Ovary (tissue), 10 donors: ENCODE results near the gene B3GALNT1. TPM values are rescaled to one million over a fixed set of nuclear protein-coding genes. Genes with fewer than 3 reads are reported as not detected.

ENCODE experiments used
- DNase-seq, 5 donors: peaks; one replicate each; pipeline ENCODE4 v3.0.0-alpha.2; 2019 to 2020
- H3K27ac ChIP-seq, 2 donors: fragments of 200-600 bp; one replicate each; pipeline versions ENCODE4 v1.5.1 to v1.8.0; 2019 to 2022
- H3K27me3 ChIP-seq: fragments of 200-600 bp; one replicate; pipeline ENCODE4 v1.8.0; 2022
- H3K36me3 ChIP-seq: fragments of 200-600 bp; sonication (generic); one replicate; pipeline ENCODE4 v1.5.1; 2019
- H3K4me1 ChIP-seq: one replicate; pipeline ENCODE4 v1.8.1; 2013; ENCODE audit warnings: mild to moderate bottlenecking, moderate library complexity; ENCODE audit not compliant: insufficient read depth
- H3K4me3 ChIP-seq: fragments of 200-600 bp; sonication (generic); one replicate; pipeline ENCODE4 v1.5.1; 2017
- H3K9me3 ChIP-seq, 2 donors: fragments of 200-600 bp in 1 of 2; sonication (generic) in 1 of 2; one replicate each; pipeline versions ENCODE4 v1.5.1 to v1.8.1; 2013 to 2019; ENCODE audit warnings: mild to moderate bottlenecking in 1 of 2, moderate library complexity in 1 of 2
- EP300 ChIP-seq: sonication (generic); formaldehyde crosslinking; IDR thresholded peaks from one replicate; pipeline ENCODE4 v1.6.1; 2017; ENCODE audit warnings: antibody characterized with exemption
- POLR2A ChIP-seq: fragments of 450-650 bp; IDR thresholded peaks from one replicate; pipeline ENCODE4 v1.6.1; 2017; ENCODE audit warnings: antibody characterized with exemption, mild to moderate bottlenecking, moderate library complexity
- WGBS, 3 donors: extraction: QIAGEN DNeasy Blood & Tissue Kit in 1 of 3; methylation state at CpG; one replicate each; pipeline versions ENCODE4 v1.1.5 to v1.1.7; 2013 to 2017; 5-methylcytosine and 5-hydroxymethylcytosine counted together
- intact Hi-C, 4 donors: fragments of 100-400 bp; cut with DNase I; formaldehyde crosslinking; loops; one replicate each; pipeline versions ENCODE4 v1.11.0 to v1.15.1; 2022 to 2023
- long read RNA-seq, 3 donors: library from polyadenylated mRNA in 2 of 3; unstranded in 2 of 3; transcript quantifications; one replicate each; pipeline ENCODE4 v2.0.0 and lab custom pipeline, GENCODE V29; 2021 to 2026
- polyA plus RNA-seq, 2 donors: library from polyadenylated mRNA; stranded (reverse); fragments of 200-250 nt in 1 of 2; fragments of 350-450 nt in 1 of 2; fragmentation: Illumina TruSeq in 1 of 2; extraction: RNeasy Lipid Tissue Mini Kit (QIAGEN cat#74804) in 1 of 2; gene quantifications; one replicate each; pipeline ENCODE4 v1.2.3, GENCODE V29; 2013 to 2014
- total RNA-seq, 7 donors: library from RNA; depleted of rRNA in 2 of 7; stranded (reverse); fragments of >200 nt in 2 of 7; fragmentation: NEBNext Ultra II Directional in 3 of 7; extraction: Animal tissue kit (Norgen Biotek cat#: 25700) in 3 of 7; gene quantifications; one replicate each; pipeline versions ENCODE4 v1.1.0 to v1.2.4, GENCODE V29; 2016 to 2023
- TF ChIP-seq, protein P1 (sequence below), 3 donors: fragments of 450-650 bp in 2 of 3; fragments of 200-600 bp in 1 of 3; IDR thresholded peaks; one replicate each; pipeline versions ENCODE4 v1.5.1 to v1.8.0; 2016 to 2022; ENCODE audit warnings: antibody characterized with exemption in 3 of 3, mild to moderate bottlenecking in 1 of 3
- donor health status: DM: no; HTN: no; CAD: no; lungs with moderate emphysema.
- donor health status: DM: no; HTN: no; CAD: no.
- donor health status: Bipolar disorder and iron deficiency.
- donor health status: DM: yes; HTN: yes; CAD: no.
- donor health status: DM: no; HTN: no; CAD: no.
- donor health status: DM: yes; HTN: yes; CAD: no.

B3GALNT1 gene, protein sequence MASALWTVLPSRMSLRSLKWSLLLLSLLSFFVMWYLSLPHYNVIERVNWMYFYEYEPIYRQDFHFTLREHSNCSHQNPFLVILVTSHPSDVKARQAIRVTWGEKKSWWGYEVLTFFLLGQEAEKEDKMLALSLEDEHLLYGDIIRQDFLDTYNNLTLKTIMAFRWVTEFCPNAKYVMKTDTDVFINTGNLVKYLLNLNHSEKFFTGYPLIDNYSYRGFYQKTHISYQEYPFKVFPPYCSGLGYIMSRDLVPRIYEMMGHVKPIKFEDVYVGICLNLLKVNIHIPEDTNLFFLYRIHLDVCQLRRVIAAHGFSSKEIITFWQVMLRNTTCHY
- total RNA-seq (10 to 100 TPM in 6 of 7 donors, 1 to 10 TPM in 1; 6.4 to 31.0 (median 18.4) TPM), polyA plus RNA-seq (10 to 100 TPM; 11.6 to 18.2 TPM)
- long read RNA-seq, donor 1, transcript B3GALNT1-201 (5 exons, 3,313 nt): major isoform, 16 of 36 reads
- long read RNA-seq, donor 1, partial matches to known transcripts: 1 of 36 reads
- long read RNA-seq, donor 1, other reads (novel, unspliced or antisense): 12 of 36 reads
- long read RNA-seq, donor 2, transcript B3GALNT1-201 (5 exons, 3,313 nt): major isoform, 6 of 9 reads
- long read RNA-seq, donor 2, partial matches to known transcripts: 0 of 9 reads
- long read RNA-seq, donor 2, other reads (novel, unspliced or antisense): 0 of 9 reads
- long read RNA-seq, donor 3, transcript B3GALNT1-201 (5 exons, 3,313 nt): major isoform, 27 of 47 reads
- long read RNA-seq, donor 3, transcript B3GALNT1-202 (4 exons, 3,221 nt): minor isoform, 5 of 47 reads
- long read RNA-seq, donor 3, partial matches to known transcripts: 1 of 47 reads
- long read RNA-seq, donor 3, other reads (novel, unspliced or antisense): 8 of 47 reads

DNA sequence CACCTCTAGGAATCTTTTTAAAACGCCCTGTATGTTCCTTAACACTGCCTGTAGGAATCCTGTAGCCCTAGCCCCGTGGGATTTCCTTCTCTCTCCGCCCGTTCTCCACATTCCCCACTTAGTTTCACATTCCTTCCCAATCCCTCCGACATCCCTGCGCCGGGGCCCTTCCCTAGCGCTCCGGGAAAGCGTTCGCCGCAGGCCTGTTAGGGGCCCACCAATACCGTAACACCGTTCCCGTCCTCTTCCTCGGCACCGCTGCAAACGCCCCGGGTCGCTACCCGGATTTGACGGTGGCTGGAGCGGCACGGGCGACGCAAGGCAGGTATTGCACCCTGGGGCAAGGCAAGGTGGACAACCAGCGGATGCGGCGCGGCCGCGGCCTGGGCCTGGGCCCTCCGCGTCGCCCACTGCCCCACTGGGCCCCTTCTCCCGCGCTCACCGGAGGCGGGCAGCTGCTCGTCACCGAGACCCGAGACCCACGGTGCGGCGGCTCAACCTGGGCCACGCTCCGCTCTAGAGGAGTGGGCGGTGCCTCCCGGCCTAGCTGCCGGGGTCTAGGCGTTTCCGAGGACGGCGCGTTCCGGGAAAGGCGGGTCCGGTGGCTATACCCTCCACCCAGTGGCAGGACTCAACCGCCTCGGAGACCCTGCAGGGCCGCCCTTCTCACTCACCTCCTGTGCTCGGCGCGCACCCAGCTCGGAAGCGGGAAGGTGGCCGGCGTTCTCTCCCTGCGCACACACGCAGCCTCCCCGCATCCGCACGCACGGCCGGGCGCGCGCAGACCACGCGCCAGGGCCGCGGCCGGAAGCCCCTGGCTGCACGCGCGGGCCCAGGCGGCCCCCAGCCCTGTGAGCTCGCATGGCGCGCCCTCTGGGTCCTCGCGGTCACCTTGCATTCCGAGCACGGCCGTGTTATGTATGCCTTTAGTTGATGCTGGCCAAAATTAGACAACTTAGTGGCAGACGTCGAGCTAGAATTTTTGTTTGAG is at the start of gene B3GALNT1:
Gene B3GALNT1 (minus strand): TSS at position 789 of the 991 bp plus-strand sequence. CDS start 18,595 bp downstream, outside the sequence.
- WGBS, 3 donors: 1% methylated on average over 33 to 97 of the region's 97 CpGs
- peak; percentile 33 to 68 (median 51) for DNase-seq
- Histone ChIP-seq H3K9me3 (no peaks in the 10 kb centered on the region), H3K4me1 (peaks cover 9% of the 10 kb centered on the region), H3K27me3 (no peaks in the 10 kb centered on the region), H3K4me3 (peak within 1 kb of the TSS; percentile 71), H3K36me3 (no peaks in the 10 kb centered on the region), H3K27ac (peak within 1 kb of the TSS; percentile 26 to 66)
- TF ChIP-seq POLR2A: no peak
- TF ChIP-seq, protein P1, sequence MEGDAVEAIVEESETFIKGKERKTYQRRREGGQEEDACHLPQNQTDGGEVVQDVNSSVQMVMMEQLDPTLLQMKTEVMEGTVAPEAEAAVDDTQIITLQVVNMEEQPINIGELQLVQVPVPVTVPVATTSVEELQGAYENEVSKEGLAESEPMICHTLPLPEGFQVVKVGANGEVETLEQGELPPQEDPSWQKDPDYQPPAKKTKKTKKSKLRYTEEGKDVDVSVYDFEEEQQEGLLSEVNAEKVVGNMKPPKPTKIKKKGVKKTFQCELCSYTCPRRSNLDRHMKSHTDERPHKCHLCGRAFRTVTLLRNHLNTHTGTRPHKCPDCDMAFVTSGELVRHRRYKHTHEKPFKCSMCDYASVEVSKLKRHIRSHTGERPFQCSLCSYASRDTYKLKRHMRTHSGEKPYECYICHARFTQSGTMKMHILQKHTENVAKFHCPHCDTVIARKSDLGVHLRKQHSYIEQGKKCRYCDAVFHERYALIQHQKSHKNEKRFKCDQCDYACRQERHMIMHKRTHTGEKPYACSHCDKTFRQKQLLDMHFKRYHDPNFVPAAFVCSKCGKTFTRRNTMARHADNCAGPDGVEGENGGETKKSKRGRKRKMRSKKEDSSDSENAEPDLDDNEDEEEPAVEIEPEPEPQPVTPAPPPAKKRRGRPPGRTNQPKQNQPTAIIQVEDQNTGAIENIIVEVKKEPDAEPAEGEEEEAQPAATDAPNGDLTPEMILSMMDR (IDR thresholded peaks at IDR 0.05): no peak
- TF ChIP-seq EP300: no peak
- intact Hi-C loops: no loop called here

DNA sequence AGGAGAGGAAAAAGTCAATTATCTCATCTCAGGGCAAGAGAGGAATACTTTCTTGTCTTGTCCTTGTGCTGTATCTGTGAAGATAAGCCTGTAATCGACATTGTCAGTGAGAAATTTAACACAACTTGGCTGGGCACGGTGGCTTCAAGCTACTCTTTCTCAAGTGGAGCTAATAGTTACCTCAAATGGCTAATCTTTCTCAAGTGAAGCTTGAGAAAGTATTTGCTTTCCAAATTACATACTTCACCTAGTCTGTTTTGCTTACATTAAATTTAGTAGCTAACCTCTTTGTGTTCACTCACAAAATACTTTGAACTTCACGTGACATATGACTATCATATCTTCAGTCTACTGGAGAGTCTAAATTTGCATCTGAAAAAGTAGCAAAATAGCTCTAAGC is 48.3 kb upstream of the B3GALNT1 start:
- TF ChIP-seq, protein P1 (IDR thresholded peaks at IDR 0.05): no peak
- TF ChIP-seq POLR2A: no peak
- no peak for TF ChIP-seq EP300
- no peaks in the 10 kb centered on the region for H3K9me3 ChIP-seq
- no peak overlapping the region for H3K27ac ChIP-seq
- no peaks in the 10 kb centered on the region for H3K36me3 ChIP-seq
- DNase-seq: no peak
- H3K4me1 ChIP-seq: no peaks in the 10 kb centered on the region
- WGBS, 3 donors: 49 to 58% (median 50%) methylated on average over 3 of the region's 3 CpGs
- intact Hi-C loops: no loop called here
- H3K4me3 ChIP-seq: no peak overlapping the region
- no peaks in the 10 kb centered on the region for H3K27me3 ChIP-seq

DNA sequence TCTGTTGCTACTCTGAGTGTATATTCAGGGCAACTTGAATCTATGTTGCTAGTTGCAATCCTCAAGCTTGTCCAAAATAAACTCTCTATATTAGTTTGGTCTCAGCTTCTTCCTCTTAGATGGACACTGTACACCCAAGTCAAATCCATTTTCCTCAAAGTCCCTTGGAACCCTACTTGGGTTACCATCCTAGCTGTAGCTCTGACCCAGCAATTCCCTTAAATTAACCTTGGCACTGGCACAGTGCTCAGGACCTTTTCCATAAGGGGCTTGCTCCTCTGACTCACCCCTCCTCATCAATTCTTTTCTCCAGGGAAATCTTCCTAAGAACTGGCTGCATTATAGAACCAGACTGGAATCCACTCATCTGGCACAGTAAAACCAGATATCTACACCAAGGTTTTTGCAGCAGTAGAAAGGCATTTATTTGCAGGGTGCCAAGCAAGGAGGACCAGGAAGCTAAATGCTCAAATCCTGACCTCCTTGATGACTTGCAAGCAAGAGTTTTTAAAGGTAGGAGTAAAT is 44.9 kb upstream of the B3GALNT1 start:
- no peaks in the 10 kb centered on the region for H3K36me3 ChIP-seq
- no peak for DNase-seq
- no peak overlapping the region for H3K4me3 ChIP-seq
- H3K4me1 ChIP-seq: no peaks in the 10 kb centered on the region
- TF ChIP-seq POLR2A (no peak), EP300 (no peak)
- TF ChIP-seq, protein P1 (IDR thresholded peaks at IDR 0.05): no peak
- intact Hi-C loops: no loop called here
- H3K27ac ChIP-seq: no peak overlapping the region
- H3K9me3 ChIP-seq: no peaks in the 10 kb centered on the region
- no peaks in the 10 kb centered on the region for H3K27me3 ChIP-seq
